ENCODE results near the gene GPR150. TPM values are rescaled to one million over a fixed set of nuclear protein-coding genes. Genes with fewer than 3 reads are reported as not detected.
A peak's percentile ranks its signal among the peaks of the same experiment; 100 is the strongest.

The GPR150 gene
- total and polyA plus RNA-seq, 5 donors from 2014 or later: 0.19 to 0.77 (median 0.61) TPM

- H3K4me3 Mint-ChIP-seq: no peak overlapping the region
Observed at GRCh38 chr5:95624368-95624767, 4.5 kb downstream of the GPR150 start.

DNA sequence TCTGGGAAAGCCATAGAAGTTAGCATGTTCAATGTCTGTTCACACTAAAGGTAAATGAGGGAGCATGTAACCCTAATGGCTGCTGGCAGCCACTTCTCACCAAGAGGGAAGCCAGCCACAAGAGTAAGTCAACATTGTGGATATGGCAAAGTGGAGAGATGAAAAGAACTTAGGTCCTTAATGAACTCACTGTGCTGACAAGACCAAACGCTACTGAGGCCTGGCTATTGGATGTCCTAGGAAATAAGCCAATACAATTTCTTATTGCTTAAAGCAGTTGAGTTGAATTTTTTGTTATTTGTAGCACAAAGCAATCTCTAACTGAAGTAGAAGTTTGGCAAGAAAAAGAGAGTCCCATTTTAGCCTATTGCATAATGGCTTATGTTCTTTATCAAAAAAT is 6.8 kb downstream of the GPR150 start:
- Histone ChIP-seq H3K36me3 (ENCODE audit: control insufficient read depth, insufficient read depth, low read length) (no peaks in the 10 kb centered on the region), H3K27me3 (ENCODE audit: control insufficient read depth, insufficient read depth, low read length) (no peaks in the 10 kb centered on the region), H3K27ac (ENCODE audit: insufficient read depth, low read length, poor library complexity, severe bottlenecking) (no peak overlapping the region), H3K4me1 (ENCODE audit: control insufficient read depth, insufficient read depth, low read length, poor library complexity, severe bottlenecking) (peaks cover 8% of the 10 kb centered on the region), H3K4me3 (ENCODE audit: low read depth, low read length) (no peak overlapping the region), H3K9me3 (ENCODE audit: control insufficient read depth in 2 of 2, low read length in 2 of 2) (no peaks in the 10 kb centered on the region)
- Mint-ChIP-seq H3K4me3 (no peak overlapping the region), H3K4me1 (peaks cover 8 to 29% (median 14%) of the 10 kb centered on the region in 4 donors), H3K36me3 (peaks cover 7% of the 10 kb centered on the region), H3K27me3 (peaks cover 19% of the 10 kb centered on the region), H3K27ac (no peak overlapping the region), H3K9me3 (peaks cover 0 to 5% (median 0%) of the 10 kb centered on the region in 7 donors)
- ATAC-seq (ENCODE audit: low read depth in 2 of 2) (no peak), DNase-seq (no peak)

More at GRCh38 chr5:95624368-95624767, 4.5 kb downstream of the GPR150 start:
- Histone ChIP-seq H3K4me3 (ENCODE audit: low read depth, low read length) (no peak overlapping the region), H3K4me1 (ENCODE audit: control insufficient read depth, insufficient read depth, low read length, poor library complexity, severe bottlenecking) (peaks cover 27% of the 10 kb centered on the region), H3K27me3 (ENCODE audit: control insufficient read depth, insufficient read depth, low read length) (peaks cover under 1% of the 10 kb centered on the region), H3K27ac (ENCODE audit: insufficient read depth, low read length, poor library complexity, severe bottlenecking) (no peak overlapping the region), H3K36me3 (ENCODE audit: control insufficient read depth, insufficient read depth, low read length) (no peaks in the 10 kb centered on the region), H3K9me3 (ENCODE audit: control insufficient read depth in 2 of 2, low read length in 2 of 2) (no peaks in the 10 kb centered on the region)
- peaks cover 12 to 31% (median 18%) of the 10 kb centered on the region in 4 donors for H3K4me1 Mint-ChIP-seq
- H3K27ac Mint-ChIP-seq: no peak overlapping the region
- peaks cover 23% of the 10 kb centered on the region for H3K27me3 Mint-ChIP-seq
- no peak for ATAC-seq (ENCODE audit: low read depth in 2 of 2)
- peaks cover 0 to 5% (median 0%) of the 10 kb centered on the region in 7 donors for H3K9me3 Mint-ChIP-seq
- H3K36me3 Mint-ChIP-seq: peaks cover 7% of the 10 kb centered on the region
- DNase-seq: no peak

DNA sequence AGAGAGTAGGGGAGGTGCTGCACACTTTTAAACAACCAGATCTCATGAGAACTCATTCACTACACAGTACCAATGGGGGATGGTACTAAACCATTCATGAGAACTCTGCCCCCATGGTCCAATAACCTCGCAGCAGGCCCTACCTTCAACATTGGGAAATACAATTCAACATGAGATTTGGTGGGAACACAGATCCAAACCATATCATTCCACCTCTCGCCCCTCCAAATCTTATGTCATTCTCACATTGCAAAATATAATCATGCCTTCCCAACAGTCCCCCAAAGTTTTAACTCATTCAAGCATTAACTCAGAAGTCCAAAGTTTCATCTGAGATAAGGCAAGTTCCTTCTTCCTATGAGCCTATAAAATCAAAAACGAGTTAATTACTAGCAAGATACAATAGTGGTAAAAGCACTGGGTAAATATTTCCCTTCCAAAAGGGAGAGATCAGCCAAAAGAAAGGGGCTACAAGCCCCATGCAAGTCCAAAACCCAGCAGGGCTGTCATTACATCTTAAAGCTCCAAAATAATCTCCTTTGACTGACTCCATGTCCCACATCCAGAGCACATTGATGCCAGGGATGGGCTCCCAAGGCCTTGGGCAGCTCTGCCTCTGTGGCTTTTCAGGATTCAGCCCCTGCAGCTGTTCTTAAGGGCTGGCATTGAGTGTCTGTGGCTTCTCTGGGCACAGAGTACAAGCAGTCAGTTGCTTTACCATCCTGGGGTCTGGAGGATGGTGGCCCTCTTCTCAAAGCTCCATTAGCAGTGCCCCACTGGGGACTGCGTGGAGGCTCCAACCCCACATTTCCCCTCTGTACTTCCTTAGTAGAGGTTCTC is 8.3 kb downstream of the GPR150 start:
- Mint-ChIP-seq H3K9me3 (peaks cover 0 to 5% (median 3%) of the 10 kb centered on the region in 7 donors), H3K27me3 (peaks cover 17% of the 10 kb centered on the region), H3K4me1 (peaks cover 7 to 24% (median 12%) of the 10 kb centered on the region in 4 donors), H3K36me3 (peaks cover 10% of the 10 kb centered on the region), H3K27ac (no peak overlapping the region), H3K4me3 (no peak overlapping the region)
- Histone ChIP-seq H3K4me1 (ENCODE audit: control insufficient read depth, insufficient read depth, low read length, poor library complexity, severe bottlenecking) (no peaks in the 10 kb centered on the region), H3K27ac (ENCODE audit: insufficient read depth, low read length, poor library complexity, severe bottlenecking) (no peak overlapping the region), H3K27me3 (ENCODE audit: control insufficient read depth, insufficient read depth, low read length) (no peaks in the 10 kb centered on the region), H3K4me3 (ENCODE audit: low read depth, low read length) (no peak overlapping the region), H3K36me3 (ENCODE audit: control insufficient read depth, insufficient read depth, low read length) (no peaks in the 10 kb centered on the region), H3K9me3 (ENCODE audit: control insufficient read depth in 2 of 2, low read length in 2 of 2) (no peaks in the 10 kb centered on the region)
- DNase-seq: no peak
- no peak for ATAC-seq (ENCODE audit: low read depth in 2 of 2)

GRCh38 chr5:95628933-95629332 is 9.0 kb downstream of the GPR150 start:
- Histone ChIP-seq H3K4me3 (ENCODE audit: low read depth, low read length) (no peak overlapping the region), H3K4me1 (ENCODE audit: control insufficient read depth, insufficient read depth, low read length, poor library complexity, severe bottlenecking) (no peaks in the 10 kb centered on the region), H3K36me3 (ENCODE audit: control insufficient read depth, insufficient read depth, low read length) (no peaks in the 10 kb centered on the region), H3K9me3 (ENCODE audit: control insufficient read depth in 2 of 2, low read length in 2 of 2) (no peaks in the 10 kb centered on the region), H3K27me3 (ENCODE audit: control insufficient read depth, insufficient read depth, low read length) (no peaks in the 10 kb centered on the region), H3K27ac (ENCODE audit: insufficient read depth, low read length, poor library complexity, severe bottlenecking) (no peak overlapping the region)
- peaks cover 21% of the 10 kb centered on the region for H3K27me3 Mint-ChIP-seq
- peak overlapping the region in 1 of 3 donors; percentile 7 for H3K27ac Mint-ChIP-seq
- H3K4me3 Mint-ChIP-seq: no peak overlapping the region
- no peak for DNase-seq
- peaks cover 0 to 8% (median 3%) of the 10 kb centered on the region in 7 donors for H3K9me3 Mint-ChIP-seq
- ATAC-seq (ENCODE audit: low read depth in 2 of 2): no peak
- H3K4me1 Mint-ChIP-seq: peaks cover 7 to 25% (median 15%) of the 10 kb centered on the region in 4 donors
- H3K36me3 Mint-ChIP-seq: peaks cover 8% of the 10 kb centered on the region

- Mint-ChIP-seq H3K4me3 (no peak overlapping the region), H3K9me3 (peaks cover 0 to 8% (median 3%) of the 10 kb centered on the region in 7 donors)
Observed at GRCh38 chr5:95630394-95630917, 10.6 kb downstream of the GPR150 start.

GRCh38 chr5:95631255-95631958 is 11.5 kb downstream of the GPR150 start:
- H3K9me3 ChIP-seq (ENCODE audit: control insufficient read depth in 2 of 2, low read length in 2 of 2): no peaks in the 10 kb centered on the region
- H3K27me3 Mint-ChIP-seq: peaks cover 24% of the 10 kb centered on the region
- peak overlapping the region; percentile 57 to 94 (median 94) for H3K27ac Mint-ChIP-seq
- H3K36me3 Mint-ChIP-seq: peaks cover 3% of the 10 kb centered on the region
- H3K4me1 Mint-ChIP-seq: peaks cover 7 to 22% (median 15%) of the 10 kb centered on the region in 4 donors
- H3K9me3 Mint-ChIP-seq: peaks cover 0 to 8% (median 3%) of the 10 kb centered on the region in 7 donors
- peaks cover 6% of the 10 kb centered on the region for H3K27me3 ChIP-seq (ENCODE audit: control insufficient read depth, insufficient read depth, low read length)
- DNase-seq: no peak
- H3K4me1 ChIP-seq (ENCODE audit: control insufficient read depth, insufficient read depth, low read length, poor library complexity, severe bottlenecking): no peaks in the 10 kb centered on the region
- peak overlapping the region; percentile 29 for H3K27ac ChIP-seq (ENCODE audit: insufficient read depth, low read length, poor library complexity, severe bottlenecking)
- H3K4me3 ChIP-seq (ENCODE audit: low read depth, low read length): no peak overlapping the region
- H3K4me3 Mint-ChIP-seq: no peak overlapping the region
- H3K36me3 ChIP-seq (ENCODE audit: control insufficient read depth, insufficient read depth, low read length): no peaks in the 10 kb centered on the region
- ATAC-seq (ENCODE audit: low read depth in 2 of 2): no peak

More at GRCh38 chr5:95630394-95630917, 10.6 kb downstream of the GPR150 start:
- Histone ChIP-seq H3K9me3 (ENCODE audit: control insufficient read depth in 2 of 2, low read length in 2 of 2) (no peaks in the 10 kb centered on the region), H3K36me3 (ENCODE audit: control insufficient read depth, insufficient read depth, low read length) (no peaks in the 10 kb centered on the region), H3K4me3 (ENCODE audit: low read depth, low read length) (no peak overlapping the region), H3K27ac (ENCODE audit: insufficient read depth, low read length, poor library complexity, severe bottlenecking) (no peak overlapping the region), H3K27me3 (ENCODE audit: control insufficient read depth, insufficient read depth, low read length) (peaks cover 4% of the 10 kb centered on the region), H3K4me1 (ENCODE audit: control insufficient read depth, insufficient read depth, low read length, poor library complexity, severe bottlenecking) (no peaks in the 10 kb centered on the region)
- peaks cover 3% of the 10 kb centered on the region for H3K36me3 Mint-ChIP-seq
- ATAC-seq (ENCODE audit: low read depth in 2 of 2): no peak
- peaks cover 7 to 22% (median 15%) of the 10 kb centered on the region in 4 donors for H3K4me1 Mint-ChIP-seq
- peak overlapping the region in 1 of 3 donors; percentile 27 for H3K27ac Mint-ChIP-seq
- peaks cover 27% of the 10 kb centered on the region for H3K27me3 Mint-ChIP-seq
- no peak for DNase-seq

DNA sequence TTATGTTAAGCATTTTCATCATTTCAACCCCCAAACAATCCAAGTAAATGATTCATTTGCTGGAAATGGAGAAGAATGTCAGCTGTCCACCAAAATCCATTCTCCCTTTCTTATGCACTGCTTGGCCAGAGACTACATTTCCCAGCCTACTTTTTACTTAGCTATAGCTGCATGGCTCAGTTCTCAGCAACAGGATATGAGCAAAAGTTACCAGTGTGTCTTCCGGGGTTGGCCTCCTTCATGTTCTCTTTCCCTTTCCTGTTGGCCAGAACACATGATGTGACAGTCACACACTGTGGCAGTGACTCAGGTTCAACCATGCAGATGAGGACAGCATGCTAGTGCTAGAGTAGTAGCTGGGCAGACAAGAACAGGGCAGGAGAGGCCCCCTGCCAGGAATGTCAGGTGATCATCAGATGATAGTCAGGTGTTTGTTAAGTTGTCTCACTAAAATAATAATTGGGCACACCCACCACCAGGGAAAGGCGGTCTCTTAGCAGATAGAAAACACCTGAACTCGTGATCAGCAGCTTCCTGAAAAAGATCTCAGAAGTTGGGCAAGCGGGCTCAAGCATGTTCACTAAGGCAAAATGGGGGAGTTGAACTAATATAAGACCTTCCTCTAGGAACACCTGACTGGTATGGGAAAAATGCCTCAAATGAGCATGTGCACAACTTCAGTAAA is 12.2 kb downstream of the GPR150 start:
- ATAC-seq (ENCODE audit: low read depth in 2 of 2): peak; percentile 99 to 100
- peaks cover 25% of the 10 kb centered on the region for H3K27me3 Mint-ChIP-seq
- peak overlapping the region in 3 of 4 donors; percentile 5 to 66 (median 62) for H3K4me3 Mint-ChIP-seq
- peaks cover 3% of the 10 kb centered on the region for H3K36me3 Mint-ChIP-seq
- Histone ChIP-seq H3K9me3 (ENCODE audit: control insufficient read depth in 2 of 2, low read length in 2 of 2) (no peaks in the 10 kb centered on the region), H3K36me3 (ENCODE audit: control insufficient read depth, insufficient read depth, low read length) (no peaks in the 10 kb centered on the region), H3K4me3 (ENCODE audit: low read depth, low read length) (peak overlapping the region; percentile 19), H3K4me1 (ENCODE audit: control insufficient read depth, insufficient read depth, low read length, poor library complexity, severe bottlenecking) (no peaks in the 10 kb centered on the region), H3K27ac (ENCODE audit: insufficient read depth, low read length, poor library complexity, severe bottlenecking) (peak overlapping the region; percentile 29), H3K27me3 (ENCODE audit: control insufficient read depth, insufficient read depth, low read length) (peaks cover 6% of the 10 kb centered on the region)
- DNase-seq: peak; percentile 34 to 93 (median 72)
- peaks cover 0 to 8% (median 3%) of the 10 kb centered on the region in 7 donors for H3K9me3 Mint-ChIP-seq
- peaks cover 7 to 22% (median 15%) of the 10 kb centered on the region in 4 donors for H3K4me1 Mint-ChIP-seq
- peak overlapping the region; percentile 63 to 94 (median 94) for H3K27ac Mint-ChIP-seq
